GM12801 (cell line): Measurements from ENCODE around the gene FBXW2.

Experiments
- CTCF ChIP-seq: IDR thresholded peaks from one replicate; pipeline ENCODE4 v1.5.1; 2011; ENCODE audit warnings: control low read depth; ENCODE audit not compliant: insufficient read length; ENCODE audit errors: extremely low read depth

The FBXW2 gene

DNA sequence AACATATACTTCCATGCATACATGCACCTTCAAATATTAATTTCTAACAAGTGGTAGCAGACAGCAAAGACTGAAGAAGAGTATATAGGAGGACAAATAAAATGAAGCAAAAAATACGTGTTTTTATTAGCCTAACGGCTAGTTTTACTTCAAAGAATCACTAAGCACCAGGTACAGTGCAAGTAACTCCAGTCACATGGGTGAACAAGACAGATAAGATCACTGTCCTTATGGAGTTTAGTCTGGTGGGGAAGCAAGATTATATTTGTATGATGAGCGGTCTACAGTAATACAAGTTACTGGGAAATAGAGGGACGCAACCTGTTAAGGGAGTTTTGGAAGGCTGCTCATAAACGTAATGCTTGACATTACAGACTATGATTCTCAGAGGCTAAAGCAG is 16.0 kb downstream of the FBXW2 start:
- no peak for TF ChIP-seq CTCF

- no peak for TF ChIP-seq CTCF
These were observed 16.4 kb downstream of the FBXW2 start for GRCh38 chr9:120776788-120777187.

DNA sequence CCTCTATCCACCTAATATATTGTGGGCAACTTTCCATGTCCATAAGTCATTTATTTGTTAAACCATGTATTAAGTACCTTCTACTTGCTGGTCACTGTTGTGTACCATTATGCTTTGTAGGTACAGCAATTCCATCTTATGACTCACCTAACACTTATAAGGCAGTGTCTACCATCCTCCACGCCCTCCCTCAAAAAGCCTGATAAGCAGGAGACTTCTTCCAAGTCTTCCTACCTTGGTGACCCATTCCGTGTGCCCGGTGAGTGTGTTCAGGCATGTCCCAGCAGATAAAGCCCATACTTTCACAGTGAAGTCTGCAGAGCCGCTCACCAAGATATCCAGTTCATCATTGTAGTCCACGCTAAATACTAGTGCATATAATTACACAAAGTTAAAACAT is 17.4 kb downstream of the FBXW2 start:
- TF ChIP-seq CTCF, result no peak

GRCh38 chr9:120774719-120775118 is 18.5 kb downstream of the FBXW2 start:
- TF ChIP-seq CTCF, result no peak

DNA sequence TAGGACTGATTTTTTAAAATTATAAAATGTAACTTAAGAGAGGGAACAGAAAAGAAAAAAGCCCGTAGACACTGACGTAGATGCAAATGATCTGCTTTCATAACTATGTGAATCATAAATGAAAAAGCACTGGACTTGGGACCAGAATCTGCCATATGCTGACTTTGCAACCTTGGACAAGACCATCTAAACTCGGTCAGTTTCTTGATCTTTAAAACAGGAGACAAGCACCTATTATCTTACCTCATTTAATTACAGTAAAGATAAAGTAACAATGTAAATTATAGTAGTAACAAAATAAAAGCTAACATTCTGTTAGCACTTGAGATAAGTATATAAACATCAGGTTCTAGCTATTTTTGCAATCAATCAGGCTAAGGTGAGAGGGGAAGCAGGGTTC is 20.0 kb downstream of the FBXW2 start:
- TF ChIP-seq CTCF, result no peak

DNA sequence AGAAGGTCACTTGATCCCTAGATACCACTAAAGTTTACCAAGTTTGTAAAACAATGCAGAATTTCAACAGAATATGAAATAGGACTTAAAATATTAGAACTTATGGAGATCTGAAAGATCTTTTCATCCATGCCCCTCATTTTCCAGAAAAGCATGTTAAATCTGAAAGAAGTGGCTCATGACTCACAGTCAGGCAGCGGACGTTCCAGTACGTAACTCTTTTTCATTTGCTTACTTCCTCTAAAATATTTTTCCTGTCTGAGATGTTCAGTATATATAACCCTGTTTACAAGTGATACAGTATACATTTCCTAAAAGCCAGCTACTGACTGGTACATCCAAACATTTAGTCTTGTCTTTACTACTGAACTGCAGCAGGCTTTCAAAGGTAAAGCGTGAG is 22.3 kb downstream of the FBXW2 start:
- no peak for TF ChIP-seq CTCF

GRCh38 chr9:120768886-120769285 is 24.3 kb downstream of the FBXW2 start:
- no peak for TF ChIP-seq CTCF

- TF ChIP-seq CTCF, result no peak
These were observed 25.0 kb downstream of the FBXW2 start for GRCh38 chr9:120768247-120768646.
